T-helper 17 cell (primary cell): ENCODE results near the gene WDR75. TPM values are rescaled to one million over a fixed set of nuclear protein-coding genes. Genes with fewer than 3 reads are reported as not detected.
"Not testable (repeated sequence)": the region's sequence is repeated elsewhere in the genome, so short reads cannot be mapped to it uniquely, and the experiment has no call there.

ENCODE experiments used
- ATAC-seq: fragments of 150-1000 bp; cut with Tn5 transposase; 2 replicates; pipeline ENCODE4 v1.10.0; 2021; ENCODE audit warnings: mild to moderate bottlenecking, moderate library complexity
- DNase-seq, 3 donors: peaks; one replicate each; pipeline versions ENCODE4 v3.0.0 to v3.0.0-alpha.2; 2020 to 2021
- H3K9me3 ChIP-seq: one replicate; pipeline ENCODE4 v1.7.0; 2013; ENCODE audit warnings: low read length, mild to moderate bottlenecking; ENCODE audit not compliant: control insufficient read depth, poor library complexity, severe bottlenecking
- H3K27ac Mint-ChIP-seq: one replicate; pipeline ENCODE4 v1.8.0; 2022; ENCODE audit warnings: mild to moderate bottlenecking, moderate library complexity, mixed read lengths
- H3K27me3 Mint-ChIP-seq: one replicate; pipeline ENCODE4 v1.8.0; 2022; ENCODE audit warnings: mixed read lengths
- H3K36me3 Mint-ChIP-seq: one replicate; pipeline ENCODE4 v1.8.0; 2022; ENCODE audit warnings: low read depth, mixed read lengths
- H3K4me1 Mint-ChIP-seq: one replicate; pipeline ENCODE4 v1.8.0; 2022; ENCODE audit warnings: mild to moderate bottlenecking, mixed read lengths
- H3K4me3 Mint-ChIP-seq: one replicate; pipeline ENCODE4 v1.8.0; 2022; ENCODE audit warnings: mild to moderate bottlenecking, moderate library complexity, mixed read lengths
- total RNA-seq, 4 donors: library from RNA in 2 of 4; stranded (reverse) in 2 of 4; gene quantifications; one replicate each; pipeline ENCODE4 v1.2.3 and lab custom pipeline; 2022 to 2026

Gene WDR75
- total RNA-seq, 2 donors from 2014 or later: 50.0 to 56.6 TPM

DNA sequence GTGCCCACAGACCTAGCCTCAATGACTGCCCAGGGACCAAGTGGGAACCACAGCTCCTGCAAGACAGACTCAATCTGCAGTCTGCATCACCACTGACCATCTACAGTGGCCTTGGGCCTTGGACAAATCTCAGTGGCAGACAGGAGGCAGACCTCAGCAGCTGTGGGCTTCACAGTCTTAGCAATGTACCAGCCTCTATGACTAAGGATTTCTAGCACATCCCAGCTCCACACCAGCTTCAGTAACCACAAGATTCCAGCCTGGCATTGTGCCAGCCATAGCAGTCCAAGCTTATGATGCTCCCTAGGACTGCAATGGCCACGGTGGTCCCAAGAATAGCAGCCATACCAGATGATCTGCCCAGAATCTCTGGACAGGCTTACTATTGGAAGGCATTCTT lies 19.6 kb upstream of the WDR75 start:
- ATAC-seq (no peak), DNase-seq (no peak)
- peaks cover 2% of the 10 kb centered on the region for H3K4me1 Mint-ChIP-seq
- H3K4me3 Mint-ChIP-seq: no peak overlapping the region
- H3K36me3 Mint-ChIP-seq: peaks cover 2% of the 10 kb centered on the region
- H3K27ac Mint-ChIP-seq: no peak overlapping the region
- H3K27me3 Mint-ChIP-seq: peaks cover 5% of the 10 kb centered on the region
- H3K9me3 ChIP-seq: no peaks in the 10 kb centered on the region

DNA sequence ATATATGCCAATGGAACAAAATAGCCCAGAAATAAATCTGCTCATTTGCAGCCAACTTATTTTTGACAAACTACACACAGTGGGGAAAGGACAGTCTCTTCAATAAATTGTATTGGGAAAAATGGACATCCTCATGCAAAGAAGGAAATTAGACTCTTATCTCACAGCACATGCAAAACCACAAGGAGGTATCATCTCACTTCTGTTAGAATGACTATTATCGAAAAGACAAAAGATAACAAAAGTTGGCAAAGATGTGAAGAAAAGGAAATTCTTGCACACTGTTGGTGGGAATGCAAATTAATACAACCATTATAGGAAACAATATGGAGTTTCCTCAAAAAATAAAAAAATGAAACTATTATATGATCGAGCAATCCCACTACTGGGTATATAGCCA lies 16.3 kb upstream of the WDR75 start:
- Mint-ChIP-seq H3K27ac (peak overlapping the region; percentile 2), H3K27me3 (peaks cover 5% of the 10 kb centered on the region), H3K4me3 (no peak overlapping the region), H3K4me1 (peaks cover 2% of the 10 kb centered on the region), H3K36me3 (no peaks in the 10 kb centered on the region)
- H3K9me3 ChIP-seq: no peaks in the 10 kb centered on the region
- ATAC-seq (no peak), DNase-seq (no peak)

DNA sequence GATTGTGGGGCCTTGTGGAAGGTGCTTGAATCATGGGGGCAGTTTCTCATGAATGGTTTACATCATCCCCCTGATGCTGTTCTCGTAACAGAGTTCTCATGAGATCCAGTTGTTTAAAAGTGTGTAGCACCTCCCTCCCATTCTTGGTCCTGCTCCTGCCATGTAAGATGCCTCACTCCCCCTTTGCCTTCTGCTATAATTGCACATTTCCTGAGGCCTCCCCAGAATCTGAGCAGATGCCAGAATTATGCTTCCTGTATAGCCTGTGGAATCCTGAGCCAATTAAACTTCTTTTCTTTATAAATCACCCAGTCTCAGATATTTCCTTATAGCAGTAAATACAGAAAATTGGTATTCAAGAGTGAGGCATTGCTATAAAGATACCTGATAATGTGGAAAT lies 15.6 kb upstream of the WDR75 start:
- H3K9me3 ChIP-seq: no peaks in the 10 kb centered on the region
- DNase-seq (no peak), ATAC-seq (no peak)
- H3K4me1 Mint-ChIP-seq: peaks cover 4% of the 10 kb centered on the region
- H3K27ac Mint-ChIP-seq: peak overlapping the region; percentile 2
- no peak overlapping the region for H3K4me3 Mint-ChIP-seq
- H3K36me3 Mint-ChIP-seq: no peaks in the 10 kb centered on the region
- H3K27me3 Mint-ChIP-seq: peaks cover 5% of the 10 kb centered on the region

DNA sequence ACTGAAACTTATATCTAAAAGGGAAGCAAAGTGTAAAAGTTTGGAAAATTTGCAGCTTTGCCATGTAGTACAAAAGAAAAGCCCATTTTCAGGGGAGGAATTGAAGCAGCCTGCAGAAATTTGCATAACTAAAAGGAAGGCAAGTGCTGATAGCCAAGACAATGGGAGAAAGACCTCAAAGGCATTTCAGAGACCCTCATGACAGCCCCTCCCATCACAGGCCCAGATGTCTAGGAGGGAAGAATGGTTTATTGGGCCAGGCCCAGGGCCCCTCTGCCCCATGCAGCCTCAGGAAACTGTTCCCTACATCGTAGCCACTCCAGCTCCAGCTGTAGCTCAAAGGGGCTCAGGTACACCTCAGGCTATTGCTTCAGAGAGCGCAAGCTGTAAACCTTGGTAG lies 14.4 kb upstream of the WDR75 start:
- H3K27me3 Mint-ChIP-seq: no peaks in the 10 kb centered on the region
- H3K27ac Mint-ChIP-seq: no peak overlapping the region
- ATAC-seq: no peak

DNA sequence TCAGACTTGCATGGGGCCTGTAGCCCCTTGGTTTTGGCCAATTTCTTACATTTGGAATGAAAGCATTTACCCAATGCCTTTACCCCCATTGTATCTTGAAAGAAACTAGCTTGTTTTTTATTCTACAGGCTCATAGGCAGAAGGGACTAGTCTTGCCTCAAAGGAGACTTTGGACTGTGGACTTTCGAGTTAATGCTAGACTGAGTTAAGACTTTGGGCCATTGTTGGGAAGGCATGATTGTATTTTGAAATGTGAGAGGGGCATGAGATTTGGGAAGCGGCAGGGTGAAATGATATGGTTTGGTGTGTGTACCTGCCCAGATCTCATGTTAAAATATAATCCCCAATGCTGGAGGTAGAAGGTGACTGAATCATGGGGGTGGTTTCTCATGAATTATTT lies 13.4 kb upstream of the WDR75 start:
- no peak overlapping the region for H3K27ac Mint-ChIP-seq

More for the DNA sequence above, 14.4 kb upstream of the WDR75 start:
- DNase-seq: no peak
- H3K4me1 Mint-ChIP-seq: peaks cover 4% of the 10 kb centered on the region
- no peak overlapping the region for H3K4me3 Mint-ChIP-seq
- H3K9me3 ChIP-seq: no peaks in the 10 kb centered on the region
- H3K36me3 Mint-ChIP-seq: no peaks in the 10 kb centered on the region

DNA sequence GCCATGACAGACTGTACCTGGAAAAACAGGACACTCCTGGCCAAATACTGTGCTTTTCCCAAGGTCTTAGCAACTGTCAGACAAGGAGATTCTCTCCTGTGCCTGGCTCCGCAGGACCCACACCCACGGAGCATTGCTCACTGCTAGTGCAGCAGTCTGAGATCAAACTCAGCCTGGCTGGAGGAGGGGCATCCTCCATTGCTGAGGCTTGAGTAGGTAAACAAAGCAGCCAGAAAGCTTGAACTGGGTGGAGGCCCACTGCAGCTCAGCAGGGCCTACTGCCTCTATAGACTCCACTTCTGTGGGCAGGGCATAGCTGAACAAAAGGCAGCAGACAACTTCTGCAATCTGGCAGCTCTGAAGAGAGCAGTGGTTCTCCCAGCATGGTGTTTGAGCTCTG lies 10.8 kb upstream of the WDR75 start:
- not testable (repeated sequence) for H3K4me1 Mint-ChIP-seq, H3K9me3 ChIP-seq, ATAC-seq, DNase-seq, H3K27ac Mint-ChIP-seq, H3K36me3 Mint-ChIP-seq, H3K27me3 Mint-ChIP-seq, H3K4me3 Mint-ChIP-seq

More for the DNA sequence above, 13.4 kb upstream of the WDR75 start:
- H3K4me3 Mint-ChIP-seq: no peak overlapping the region
- H3K27me3 Mint-ChIP-seq: peaks cover 4% of the 10 kb centered on the region
- H3K36me3 Mint-ChIP-seq: no peaks in the 10 kb centered on the region
- DNase-seq (no peak), ATAC-seq (no peak)
- no peaks in the 10 kb centered on the region for H3K9me3 ChIP-seq
- peaks cover 4% of the 10 kb centered on the region for H3K4me1 Mint-ChIP-seq

DNA sequence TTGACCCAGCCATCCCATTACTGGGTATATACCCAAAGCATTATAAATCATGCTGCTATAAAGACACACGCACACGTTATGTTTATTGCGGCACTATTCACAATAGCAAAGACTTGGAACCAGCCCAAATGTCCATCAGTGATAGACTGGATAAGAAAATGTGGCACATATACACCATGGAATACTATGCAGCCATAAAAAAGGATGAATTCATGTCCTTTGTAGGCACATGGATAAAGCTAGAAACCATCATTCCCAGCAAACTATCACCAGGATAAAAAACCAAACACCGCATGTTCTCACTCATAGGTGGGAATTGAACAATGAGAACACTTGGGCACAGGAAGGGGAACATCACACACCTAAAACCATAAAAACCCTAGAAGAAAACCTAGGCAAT lies 5.5 kb upstream of the WDR75 start:
- DNase-seq, H3K36me3 Mint-ChIP-seq, H3K27me3 Mint-ChIP-seq, H3K27ac Mint-ChIP-seq, ATAC-seq, H3K9me3 ChIP-seq, H3K4me1 Mint-ChIP-seq, H3K4me3 Mint-ChIP-seq: not testable (repeated sequence)

DNA sequence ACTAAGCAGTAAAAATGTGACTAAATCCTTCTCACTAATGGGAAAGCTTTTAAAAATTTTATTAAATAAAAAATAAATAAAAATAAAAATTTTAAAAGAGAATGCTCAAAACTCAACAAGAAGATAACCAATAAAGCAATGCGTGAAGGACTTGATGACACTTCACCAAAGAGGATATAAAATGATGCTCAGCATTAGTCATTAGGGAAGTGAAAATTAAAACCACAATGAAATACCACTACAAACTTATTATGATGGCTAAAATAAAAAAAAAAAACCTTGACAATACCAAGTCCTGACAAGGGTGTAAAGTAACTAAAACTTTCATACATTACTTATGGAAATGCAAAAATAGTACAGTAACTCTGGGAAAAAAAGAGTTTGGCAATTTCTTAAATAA lies 3.3 kb upstream of the WDR75 start:
- Mint-ChIP-seq H3K27me3 (peaks cover 2% of the 10 kb centered on the region), H3K36me3 (peaks cover 3% of the 10 kb centered on the region), H3K27ac (no peak overlapping the region), H3K4me3 (no peak overlapping the region), H3K4me1 (peaks cover 6% of the 10 kb centered on the region)
- DNase-seq (no peak), ATAC-seq (no peak)
- no peaks in the 10 kb centered on the region for H3K9me3 ChIP-seq

DNA sequence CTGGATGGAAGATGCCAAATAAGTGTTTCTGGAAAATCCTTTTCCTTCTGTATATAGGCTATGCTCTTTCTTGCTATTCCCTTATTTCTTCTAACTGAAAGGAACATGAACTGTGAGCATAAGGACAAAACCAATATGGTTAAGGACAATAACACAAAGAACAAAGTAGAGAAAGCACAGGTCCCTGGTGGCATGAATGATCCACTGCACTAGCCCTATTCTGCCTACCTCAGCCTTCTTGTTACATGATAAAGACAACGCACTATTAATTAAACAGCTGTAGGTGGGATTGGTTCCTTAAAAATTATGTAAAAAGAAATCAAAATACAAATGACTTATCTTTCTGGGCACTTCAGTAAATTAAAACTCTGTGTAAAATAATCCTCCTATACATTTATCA lies 1.9 kb upstream of the WDR75 start:
- ATAC-seq (no peak), DNase-seq (no peak)
- H3K27ac Mint-ChIP-seq: no peak overlapping the region
- H3K27me3 Mint-ChIP-seq: no peaks in the 10 kb centered on the region
- H3K36me3 Mint-ChIP-seq: no peaks in the 10 kb centered on the region
- H3K4me3 Mint-ChIP-seq: no peak overlapping the region
- H3K9me3 ChIP-seq: no peaks in the 10 kb centered on the region
- H3K4me1 Mint-ChIP-seq: peaks cover 6% of the 10 kb centered on the region

DNA sequence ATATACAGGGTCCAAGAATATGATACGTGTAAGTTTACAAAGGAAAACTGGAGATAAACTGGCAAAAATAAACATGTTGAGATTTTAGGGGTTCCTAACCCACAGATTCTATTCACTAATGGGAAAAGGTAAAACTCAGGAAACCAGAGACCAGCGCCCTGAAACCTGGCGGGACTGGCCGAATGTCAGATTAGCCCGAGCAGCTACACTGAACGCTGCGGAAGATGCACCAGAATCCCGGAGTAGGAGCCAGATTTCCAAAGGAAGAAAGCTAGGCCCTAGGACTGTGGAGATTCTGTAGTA lies 679 bp upstream of the WDR75 start:
- DNase-seq (no peak), ATAC-seq (peak; percentile 24)
- no peak overlapping the region for H3K27ac Mint-ChIP-seq
- H3K9me3 ChIP-seq: no peaks in the 10 kb centered on the region
- H3K4me3 Mint-ChIP-seq: peak overlapping the region; percentile 99
- H3K27me3 Mint-ChIP-seq: no peaks in the 10 kb centered on the region
- peaks cover 6% of the 10 kb centered on the region for H3K4me1 Mint-ChIP-seq
- no peaks in the 10 kb centered on the region for H3K36me3 Mint-ChIP-seq

DNA sequence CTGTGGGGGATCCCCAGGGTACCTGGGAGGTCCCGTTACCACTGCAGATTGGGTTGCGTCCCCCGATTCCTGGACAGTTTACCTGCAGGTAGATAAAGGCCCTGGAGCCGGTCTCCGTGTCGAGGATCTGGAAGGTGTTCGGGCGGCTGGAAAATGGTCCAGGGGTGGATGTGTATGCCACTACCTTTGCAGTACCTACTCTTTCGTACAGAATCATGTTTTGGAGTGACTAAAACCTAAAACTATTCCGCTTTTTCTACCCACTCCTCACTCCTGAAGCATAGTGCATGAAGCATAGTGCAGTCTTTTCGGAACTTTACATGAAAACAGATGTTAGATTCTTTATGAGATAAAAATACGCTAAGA lies 418 bp downstream of the WDR75 start:
- no peaks in the 10 kb centered on the region for H3K9me3 ChIP-seq
- H3K27ac Mint-ChIP-seq: no peak overlapping the region
- ATAC-seq (peak; percentile 56), DNase-seq (no peak)
- H3K27me3 Mint-ChIP-seq: no peaks in the 10 kb centered on the region
- no peaks in the 10 kb centered on the region for H3K36me3 Mint-ChIP-seq
- H3K4me1 Mint-ChIP-seq: peaks cover 12% of the 10 kb centered on the region
- peak overlapping the region; percentile 99 for H3K4me3 Mint-ChIP-seq

DNA sequence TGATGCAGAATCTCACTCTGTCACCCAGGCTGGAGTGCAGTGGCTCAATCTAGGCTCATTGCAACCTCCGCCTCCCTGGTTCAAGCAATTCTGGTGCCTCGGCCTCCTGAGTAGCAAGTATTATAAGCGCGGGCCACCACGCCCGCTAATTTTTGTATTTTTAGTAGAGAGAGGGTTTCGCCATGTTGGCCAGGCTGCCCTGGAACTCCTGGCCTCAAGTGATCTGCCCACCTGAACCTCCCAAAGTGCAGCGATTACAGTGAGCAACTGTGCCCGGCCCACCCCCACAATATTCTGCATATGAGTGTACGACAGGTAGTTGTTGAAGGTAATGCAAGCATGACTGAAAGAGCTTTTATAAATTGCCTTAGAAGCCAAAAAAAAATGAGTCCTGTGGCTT lies 1.2 kb downstream of the WDR75 start:
- no peaks in the 10 kb centered on the region for H3K27me3 Mint-ChIP-seq

DNA sequence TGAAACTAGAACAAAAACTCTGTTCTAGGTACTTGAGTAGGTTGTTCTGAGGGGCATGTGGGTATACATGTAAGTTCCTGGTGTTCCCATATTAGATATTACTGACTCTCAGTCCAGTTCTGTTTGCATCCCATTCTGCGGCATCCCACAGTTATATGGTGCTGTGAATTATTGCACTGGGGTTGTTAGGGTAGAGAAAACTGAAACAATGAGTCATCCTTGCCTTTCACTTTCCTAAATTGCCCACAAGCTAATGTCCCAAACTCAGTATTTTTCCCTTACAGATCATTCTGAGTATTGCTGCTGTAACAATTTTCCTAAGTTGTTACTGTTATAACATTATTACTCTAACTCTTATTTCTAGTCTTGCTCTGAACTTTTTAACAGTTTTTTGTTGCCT lies 3.0 kb downstream of the WDR75 start:
- Mint-ChIP-seq H3K27ac (no peak overlapping the region), H3K4me3 (no peak overlapping the region), H3K4me1 (peaks cover 17% of the 10 kb centered on the region), H3K36me3 (no peaks in the 10 kb centered on the region), H3K27me3 (no peaks in the 10 kb centered on the region)
- ATAC-seq (no peak), DNase-seq (no peak)
- H3K9me3 ChIP-seq: no peaks in the 10 kb centered on the region

More for the DNA sequence above, 1.2 kb downstream of the WDR75 start:
- Mint-ChIP-seq H3K4me3 (peak overlapping the region; percentile 99), H3K36me3 (no peaks in the 10 kb centered on the region), H3K27ac (no peak overlapping the region), H3K4me1 (peaks cover 17% of the 10 kb centered on the region)
- H3K9me3 ChIP-seq: no peaks in the 10 kb centered on the region
- DNase-seq: no peak
- ATAC-seq: no peak

DNA sequence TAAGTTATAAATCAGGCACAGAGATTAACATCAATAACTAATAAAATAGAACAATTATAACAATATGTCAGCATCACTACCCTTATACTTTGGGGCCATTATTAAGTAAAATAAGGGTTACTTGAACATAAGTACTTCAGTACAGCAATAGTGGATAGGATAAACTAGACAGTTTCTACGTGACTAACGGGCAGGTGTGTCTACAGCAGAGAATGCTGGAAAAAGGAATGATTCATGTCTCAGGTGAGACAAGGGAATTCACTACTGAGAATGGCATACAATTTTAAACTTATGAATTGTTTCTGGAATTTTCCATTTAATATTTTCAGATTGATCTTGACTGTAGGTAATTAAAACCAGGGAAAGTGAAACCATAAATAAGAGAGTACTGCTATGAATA lies 5.5 kb downstream of the WDR75 start:
- H3K27ac Mint-ChIP-seq: peak overlapping the region; percentile 49
- H3K4me3 Mint-ChIP-seq: no peak overlapping the region
- ATAC-seq: no peak

DNA sequence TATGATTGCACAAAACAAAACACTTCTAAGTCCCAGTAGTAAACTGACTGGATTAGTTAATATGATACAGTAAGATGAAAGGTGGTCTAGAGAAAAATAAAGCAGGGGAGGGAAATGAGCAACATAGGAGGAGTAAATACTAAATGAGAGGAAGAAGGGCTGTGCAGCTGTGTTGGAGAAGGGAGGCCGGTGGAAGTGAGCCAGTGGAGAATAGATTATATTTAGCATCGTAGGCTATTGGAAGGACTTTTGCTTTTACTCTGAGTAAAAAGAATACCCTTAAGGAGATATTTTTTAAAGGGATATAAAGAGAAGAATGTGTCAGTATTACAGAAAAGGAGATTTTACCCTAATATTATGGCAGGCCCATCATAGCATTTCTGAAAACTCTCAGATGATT lies 12.7 kb downstream of the WDR75 start:
- no peak overlapping the region for H3K27ac Mint-ChIP-seq
- H3K36me3 Mint-ChIP-seq: peaks cover 11% of the 10 kb centered on the region
- no peak for DNase-seq
- peaks cover 4% of the 10 kb centered on the region for H3K4me1 Mint-ChIP-seq
- no peak overlapping the region for H3K4me3 Mint-ChIP-seq
- no peak for ATAC-seq
- no peaks in the 10 kb centered on the region for H3K27me3 Mint-ChIP-seq
- H3K9me3 ChIP-seq: no peaks in the 10 kb centered on the region

More for the DNA sequence above, 5.5 kb downstream of the WDR75 start:
- no peaks in the 10 kb centered on the region for H3K27me3 Mint-ChIP-seq
- peaks cover 13% of the 10 kb centered on the region for H3K4me1 Mint-ChIP-seq
- no peak for DNase-seq
- peaks cover under 1% of the 10 kb centered on the region for H3K36me3 Mint-ChIP-seq
- no peaks in the 10 kb centered on the region for H3K9me3 ChIP-seq
